WTC11 (cell line): ENCODE results near the gene FZD1. TPM values are rescaled to one million over a fixed set of nuclear protein-coding genes. Genes with fewer than 3 reads are reported as not detected.

Experiments
- ATAC-seq: fragments of 200-7000 bp; cut with Tn5 transposase; 2 replicates; pipeline ENCODE4 v1.10.0; 2021; ENCODE audit warnings: mild to moderate bottlenecking, moderate library complexity
- Bru-seq: library from RNA; stranded (reverse); fragments of 400-500 nt; gene quantifications from one replicate; lab custom pipeline; 2021; lab: Mats Ljungman, UMichigan
- CTCF ChIA-PET: fragments of 300-600 bp; sonication (Branson Sonifier 250); formaldehyde crosslinking; loops from one replicate; lab custom pipeline; 2021; ENCODE audit warnings: antibody characterized with exemption; lab: Charles Lee
- POLR2A ChIA-PET: fragments of 350-600 bp; sonication (Branson Sonifier 250); formaldehyde crosslinking; loops from one replicate; lab custom pipeline; 2021; ENCODE audit warnings: antibody characterized with exemption; lab: Charles Lee
- DNase-seq: peaks from one replicate; pipeline ENCODE4 v3.0.0; 2021; ENCODE audit warnings: low spot score
- H3K27ac Mint-ChIP-seq: 2 replicates; pipeline ENCODE4 v1.8.0; 2021; ENCODE audit warnings: mixed read lengths
- H3K27me3 Mint-ChIP-seq: 2 replicates; pipeline ENCODE4 v1.8.0; 2021; ENCODE audit warnings: low read depth, mild to moderate bottlenecking, moderate library complexity, mixed read lengths
- H3K36me3 Mint-ChIP-seq: 2 replicates; pipeline ENCODE4 v1.8.0; 2021; ENCODE audit warnings: mixed read lengths
- H3K4me1 Mint-ChIP-seq: 2 replicates; pipeline ENCODE4 v1.8.0; 2022; ENCODE audit warnings: mixed read lengths
- H3K4me3 Mint-ChIP-seq: 2 replicates; pipeline ENCODE4 v1.8.0; 2021; ENCODE audit warnings: mild to moderate bottlenecking, moderate library complexity, mixed read lengths
- H3K9me3 Mint-ChIP-seq: 2 replicates; pipeline ENCODE4 v1.8.0; 2021; ENCODE audit warnings: mixed read lengths
- ATF1 ChIP-seq: sonication (generic); formaldehyde crosslinking; IDR thresholded peaks from 2 replicates; pipeline ENCODE4 v1.8.1; 2023; ENCODE audit warnings: mild to moderate bottlenecking, moderate library complexity, missing genetic modification reagents
- CREB1 ChIP-seq: sonication (generic); formaldehyde crosslinking; IDR thresholded peaks from 2 replicates; pipeline ENCODE4 v1.8.0; 2023; ENCODE audit warnings: mild to moderate bottlenecking, missing genetic modification reagents
- CREM ChIP-seq: sonication (generic); formaldehyde crosslinking; IDR thresholded peaks from 2 replicates; pipeline ENCODE4 v1.8.1; 2022; ENCODE audit warnings: mild to moderate bottlenecking, missing genetic modification reagents, moderate library complexity
- ETV6 ChIP-seq: sonication (generic); formaldehyde crosslinking; IDR thresholded peaks from 2 replicates; pipeline ENCODE4 v1.8.1; 2022; ENCODE audit warnings: mild to moderate bottlenecking, missing genetic modification reagents
- FOXP1 ChIP-seq: sonication (generic); formaldehyde crosslinking; IDR thresholded peaks from 2 replicates; pipeline ENCODE4 v1.8.0; 2022; ENCODE audit warnings: missing genetic modification reagents, mild to moderate bottlenecking, moderate library complexity, borderline replicate concordance
- GTF2I ChIP-seq: fragments of 250-450 bp; sonication (Bioruptor Pico); conservative IDR thresholded peaks from 2 replicates; pipeline ENCODE4 v1.4.0; 2021; ENCODE audit warnings: mild to moderate bottlenecking
- JUN ChIP-seq: sonication (generic); formaldehyde crosslinking; IDR thresholded peaks from 2 replicates; pipeline ENCODE4 v1.8.0; 2023; ENCODE audit warnings: mild to moderate bottlenecking, missing genetic modification reagents
- KAT7 ChIP-seq: sonication (generic); formaldehyde crosslinking; IDR thresholded peaks from 2 replicates; pipeline ENCODE4 v1.8.1; 2023; ENCODE audit warnings: missing genetic modification reagents, mild to moderate bottlenecking, borderline replicate concordance
- MXD4 ChIP-seq: fragments of 250-450 bp; sonication (Bioruptor Pico); IDR thresholded peaks from 2 replicates; pipeline ENCODE4 v1.8.0; 2021; ENCODE audit warnings: mild to moderate bottlenecking, moderate library complexity, borderline replicate concordance
- NFE2L1 ChIP-seq: sonication (generic); formaldehyde crosslinking; IDR thresholded peaks from 2 replicates; pipeline ENCODE4 v1.8.1; 2023; ENCODE audit warnings: missing genetic modification reagents
- NR3C1 ChIP-seq: sonication (generic); formaldehyde crosslinking; conservative IDR thresholded peaks from 2 replicates; pipeline ENCODE4 v1.8.1; 2023; ENCODE audit warnings: low read depth, mild to moderate bottlenecking, missing genetic modification reagents
- SP1 ChIP-seq: sonication (generic); formaldehyde crosslinking; conservative IDR thresholded peaks from 2 replicates; pipeline ENCODE4 v1.8.1; 2022; ENCODE audit warnings: missing genetic modification reagents
- TP53 ChIP-seq: sonication (generic); formaldehyde crosslinking; IDR thresholded peaks from 2 replicates; pipeline ENCODE4 v1.8.1; 2023; ENCODE audit warnings: mild to moderate bottlenecking, missing genetic modification reagents
- ZNF138 ChIP-seq: sonication (generic); formaldehyde crosslinking; conservative IDR thresholded peaks from 2 replicates; pipeline ENCODE4 v1.8.1; 2022; ENCODE audit warnings: mild to moderate bottlenecking, moderate library complexity, missing genetic modification reagents
- long read RNA-seq, 3 experiments: library from RNA in 1 of 3; library from capped mRNA in 1 of 3; library from polyadenylated mRNA in 1 of 3; unstranded in 2 of 3; stranded (forward) in 1 of 3; transcript quantifications; one replicate each; pipeline ENCODE4 v2.0.0, GENCODE V29; 2021
- total RNA-seq: library from RNA; stranded (reverse); gene quantifications from 3 replicates; pipeline ENCODE4 v1.2.3, GENCODE V29; 2021
- TF ChIP-seq, protein P1 (sequence below): sonication (generic); formaldehyde crosslinking; IDR thresholded peaks from 2 replicates; pipeline ENCODE4 v1.8.0; 2022; ENCODE audit warnings: mild to moderate bottlenecking, missing genetic modification reagents
- TF ChIP-seq, protein P2 (sequence below): fragments of 250-450 bp; sonication (Bioruptor Pico); IDR thresholded peaks from 2 replicates; pipeline ENCODE4 v1.9.0; 2021; ENCODE audit warnings: mild to moderate bottlenecking
- TF ChIP-seq, protein P3 (sequence below): sonication (generic); formaldehyde crosslinking; IDR thresholded peaks from 2 replicates; pipeline ENCODE4 v1.8.1; 2022; ENCODE audit warnings: mild to moderate bottlenecking, moderate library complexity, missing genetic modification reagents
- TF ChIP-seq, protein P4 (sequence below): sonication (generic); formaldehyde crosslinking; IDR thresholded peaks from 2 replicates; pipeline ENCODE4 v1.8.0; 2022; ENCODE audit warnings: missing genetic modification reagents
- TF ChIP-seq, protein P5 (sequence below): sonication (generic); formaldehyde crosslinking; IDR thresholded peaks from 2 replicates; pipeline ENCODE4 v1.8.0; 2023; ENCODE audit warnings: missing genetic modification reagents, mild to moderate bottlenecking, borderline replicate concordance
- TF ChIP-seq, protein P6 (sequence below): fragments of 250-450 bp; sonication (Bioruptor Pico); IDR thresholded peaks from 2 replicates; pipeline ENCODE4 v1.8.0; 2021; ENCODE audit warnings: mild to moderate bottlenecking

The FZD1 gene
- total RNA-seq (2.0 TPM in 3 replicates), Bru-seq, nascent RNA (percentile 51 among the genes with signal in this experiment)
- long read RNA-seq, experiment 1, full-length matches to known transcripts = 24 of 24 reads
- long read RNA-seq, experiment 1, partial matches to known transcripts = 0 of 24 reads
- long read RNA-seq, experiment 1, other reads (novel, unspliced or antisense) = 0 of 24 reads
- long read RNA-seq, experiment 2 = 0 reads
- long read RNA-seq, experiment 3 = 0 reads

DNA sequence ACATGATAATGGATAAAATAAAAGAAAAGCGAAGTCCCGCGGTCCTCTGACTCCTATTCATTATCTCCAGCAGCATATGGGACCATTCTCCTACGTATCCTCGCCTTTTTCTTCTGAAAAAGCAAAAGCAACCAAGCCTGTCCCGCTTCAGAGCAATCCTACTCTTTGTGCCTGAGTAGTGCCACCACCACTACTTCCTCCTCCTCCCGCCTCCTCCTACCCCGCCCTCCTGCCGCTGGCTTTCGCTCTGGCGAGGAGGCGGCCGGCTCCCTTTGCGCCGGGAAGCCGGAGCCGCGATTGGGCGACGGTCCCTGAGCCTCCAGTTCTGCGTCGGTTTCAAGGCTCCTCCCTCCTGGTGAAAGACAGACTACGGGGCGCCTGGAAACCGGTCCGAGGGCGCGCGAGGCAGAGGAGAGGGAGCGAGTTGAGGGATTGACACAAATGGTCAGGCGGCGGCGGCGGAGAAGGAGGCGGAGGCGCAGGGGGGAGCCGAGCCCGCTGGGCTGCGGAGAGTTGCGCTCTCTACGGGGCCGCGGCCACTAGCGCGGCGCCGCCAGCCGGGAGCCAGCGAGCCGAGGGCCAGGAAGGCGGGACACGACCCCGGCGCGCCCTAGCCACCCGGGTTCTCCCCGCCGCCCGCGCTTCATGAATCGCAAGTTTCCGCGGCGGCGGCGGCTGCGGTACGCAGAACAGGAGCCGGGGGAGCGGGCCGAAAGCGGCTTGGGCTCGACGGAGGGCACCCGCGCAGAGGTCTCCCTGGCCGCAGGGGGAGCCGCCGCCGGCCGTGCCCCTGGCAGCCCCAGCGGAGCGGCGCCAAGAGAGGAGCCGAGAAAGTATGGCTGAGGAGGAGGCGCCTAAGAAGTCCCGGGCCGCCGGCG lies at the start of gene FZD1:
TSS of gene FZD1 (plus strand) at position 388 of the 878 bp plus-strand sequence. CDS start at position 836, 448 bp downstream.
- ATAC-seq (peak; percentile 88), DNase-seq (peak; percentile 95)
- ChIA-PET CTCF (no interaction called here), POLR2A (no interaction called here)
- Mint-ChIP-seq H3K9me3 (no peaks in the 10 kb centered on the region), H3K36me3 (no peaks in the 10 kb centered on the region; the same call in 1 of the 2 replicates), H3K27me3 (peaks cover 91% of the 10 kb centered on the region), H3K4me3 (peak within 1 kb of the TSS; percentile 84), H3K4me1 (peaks cover 31% of the 10 kb centered on the region), H3K27ac (no peak within 1 kb of the TSS)
- TF ChIP-seq NFE2L1 (CRISPR knock-in tag) (peak; percentile 76; the same call in 1 of the 2 replicates), TP53 (no peak), KAT7 (peak; percentile 29; the same call in 1 of the 2 replicates), GTF2I (CRISPR knock-in tag) (peak; percentile 92), JUN (CRISPR knock-in tag) (no peak), ATF1 (CRISPR knock-in tag) (no peak), ETV6 (CRISPR knock-in tag) (peak; percentile 92), SP1 (CRISPR knock-in tag) (peak; percentile 89), CREB1 (CRISPR knock-in tag) (no peak), MXD4 (CRISPR knock-in tag) (no peak), FOXP1 (peak; percentile 83; the same call in 1 of the 2 replicates), CREM (peak; percentile 67; the same call in 1 of the 2 replicates), ZNF138 (CRISPR knock-in tag) (no peak), NR3C1 (CRISPR knock-in tag) (no peak)
- TF ChIP-seq, protein P1, sequence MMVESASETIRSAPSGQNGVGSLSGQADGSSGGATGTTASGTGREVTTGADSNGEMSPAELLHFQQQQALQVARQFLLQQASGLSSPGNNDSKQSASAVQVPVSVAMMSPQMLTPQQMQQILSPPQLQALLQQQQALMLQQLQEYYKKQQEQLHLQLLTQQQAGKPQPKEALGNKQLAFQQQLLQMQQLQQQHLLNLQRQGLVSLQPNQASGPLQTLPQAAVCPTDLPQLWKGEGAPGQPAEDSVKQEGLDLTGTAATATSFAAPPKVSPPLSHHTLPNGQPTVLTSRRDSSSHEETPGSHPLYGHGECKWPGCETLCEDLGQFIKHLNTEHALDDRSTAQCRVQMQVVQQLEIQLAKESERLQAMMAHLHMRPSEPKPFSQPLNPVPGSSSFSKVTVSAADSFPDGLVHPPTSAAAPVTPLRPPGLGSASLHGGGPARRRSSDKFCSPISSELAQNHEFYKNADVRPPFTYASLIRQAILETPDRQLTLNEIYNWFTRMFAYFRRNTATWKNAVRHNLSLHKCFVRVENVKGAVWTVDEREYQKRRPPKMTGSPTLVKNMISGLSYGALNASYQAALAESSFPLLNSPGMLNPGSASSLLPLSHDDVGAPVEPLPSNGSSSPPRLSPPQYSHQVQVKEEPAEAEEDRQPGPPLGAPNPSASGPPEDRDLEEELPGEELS = peak; percentile 79; the same call in 1 of the 2 replicates
- TF ChIP-seq, protein P2, sequence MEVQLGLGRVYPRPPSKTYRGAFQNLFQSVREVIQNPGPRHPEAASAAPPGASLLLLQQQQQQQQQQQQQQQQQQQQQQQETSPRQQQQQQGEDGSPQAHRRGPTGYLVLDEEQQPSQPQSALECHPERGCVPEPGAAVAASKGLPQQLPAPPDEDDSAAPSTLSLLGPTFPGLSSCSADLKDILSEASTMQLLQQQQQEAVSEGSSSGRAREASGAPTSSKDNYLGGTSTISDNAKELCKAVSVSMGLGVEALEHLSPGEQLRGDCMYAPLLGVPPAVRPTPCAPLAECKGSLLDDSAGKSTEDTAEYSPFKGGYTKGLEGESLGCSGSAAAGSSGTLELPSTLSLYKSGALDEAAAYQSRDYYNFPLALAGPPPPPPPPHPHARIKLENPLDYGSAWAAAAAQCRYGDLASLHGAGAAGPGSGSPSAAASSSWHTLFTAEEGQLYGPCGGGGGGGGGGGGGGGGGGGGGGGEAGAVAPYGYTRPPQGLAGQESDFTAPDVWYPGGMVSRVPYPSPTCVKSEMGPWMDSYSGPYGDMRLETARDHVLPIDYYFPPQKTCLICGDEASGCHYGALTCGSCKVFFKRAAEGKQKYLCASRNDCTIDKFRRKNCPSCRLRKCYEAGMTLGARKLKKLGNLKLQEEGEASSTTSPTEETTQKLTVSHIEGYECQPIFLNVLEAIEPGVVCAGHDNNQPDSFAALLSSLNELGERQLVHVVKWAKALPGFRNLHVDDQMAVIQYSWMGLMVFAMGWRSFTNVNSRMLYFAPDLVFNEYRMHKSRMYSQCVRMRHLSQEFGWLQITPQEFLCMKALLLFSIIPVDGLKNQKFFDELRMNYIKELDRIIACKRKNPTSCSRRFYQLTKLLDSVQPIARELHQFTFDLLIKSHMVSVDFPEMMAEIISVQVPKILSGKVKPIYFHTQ = no peak
- TF ChIP-seq, protein P3, sequence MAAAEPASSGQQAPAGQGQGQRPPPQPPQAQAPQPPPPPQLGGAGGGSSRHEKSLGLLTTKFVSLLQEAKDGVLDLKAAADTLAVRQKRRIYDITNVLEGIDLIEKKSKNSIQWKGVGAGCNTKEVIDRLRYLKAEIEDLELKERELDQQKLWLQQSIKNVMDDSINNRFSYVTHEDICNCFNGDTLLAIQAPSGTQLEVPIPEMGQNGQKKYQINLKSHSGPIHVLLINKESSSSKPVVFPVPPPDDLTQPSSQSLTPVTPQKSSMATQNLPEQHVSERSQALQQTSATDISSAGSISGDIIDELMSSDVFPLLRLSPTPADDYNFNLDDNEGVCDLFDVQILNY = peak; percentile 63; the same call in 1 of the 2 replicates
- TF ChIP-seq, protein P4, sequence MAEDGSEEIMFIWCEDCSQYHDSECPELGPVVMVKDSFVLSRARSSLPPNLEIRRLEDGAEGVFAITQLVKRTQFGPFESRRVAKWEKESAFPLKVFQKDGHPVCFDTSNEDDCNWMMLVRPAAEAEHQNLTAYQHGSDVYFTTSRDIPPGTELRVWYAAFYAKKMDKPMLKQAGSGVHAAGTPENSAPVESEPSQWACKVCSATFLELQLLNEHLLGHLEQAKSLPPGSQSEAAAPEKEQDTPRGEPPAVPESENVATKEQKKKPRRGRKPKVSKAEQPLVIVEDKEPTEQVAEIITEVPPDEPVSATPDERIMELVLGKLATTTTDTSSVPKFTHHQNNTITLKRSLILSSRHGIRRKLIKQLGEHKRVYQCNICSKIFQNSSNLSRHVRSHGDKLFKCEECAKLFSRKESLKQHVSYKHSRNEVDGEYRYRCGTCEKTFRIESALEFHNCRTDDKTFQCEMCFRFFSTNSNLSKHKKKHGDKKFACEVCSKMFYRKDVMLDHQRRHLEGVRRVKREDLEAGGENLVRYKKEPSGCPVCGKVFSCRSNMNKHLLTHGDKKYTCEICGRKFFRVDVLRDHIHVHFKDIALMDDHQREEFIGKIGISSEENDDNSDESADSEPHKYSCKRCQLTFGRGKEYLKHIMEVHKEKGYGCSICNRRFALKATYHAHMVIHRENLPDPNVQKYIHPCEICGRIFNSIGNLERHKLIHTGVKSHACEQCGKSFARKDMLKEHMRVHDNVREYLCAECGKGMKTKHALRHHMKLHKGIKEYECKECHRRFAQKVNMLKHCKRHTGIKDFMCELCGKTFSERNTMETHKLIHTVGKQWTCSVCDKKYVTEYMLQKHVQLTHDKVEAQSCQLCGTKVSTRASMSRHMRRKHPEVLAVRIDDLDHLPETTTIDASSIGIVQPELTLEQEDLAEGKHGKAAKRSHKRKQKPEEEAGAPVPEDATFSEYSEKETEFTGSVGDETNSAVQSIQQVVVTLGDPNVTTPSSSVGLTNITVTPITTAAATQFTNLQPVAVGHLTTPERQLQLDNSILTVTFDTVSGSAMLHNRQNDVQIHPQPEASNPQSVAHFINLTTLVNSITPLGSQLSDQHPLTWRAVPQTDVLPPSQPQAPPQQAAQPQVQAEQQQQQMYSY (CRISPR knock-in tag) = 0 out of 2 replicates have a peak, but pooled peaks have one; percentile 21
- TF ChIP-seq, protein P5, sequence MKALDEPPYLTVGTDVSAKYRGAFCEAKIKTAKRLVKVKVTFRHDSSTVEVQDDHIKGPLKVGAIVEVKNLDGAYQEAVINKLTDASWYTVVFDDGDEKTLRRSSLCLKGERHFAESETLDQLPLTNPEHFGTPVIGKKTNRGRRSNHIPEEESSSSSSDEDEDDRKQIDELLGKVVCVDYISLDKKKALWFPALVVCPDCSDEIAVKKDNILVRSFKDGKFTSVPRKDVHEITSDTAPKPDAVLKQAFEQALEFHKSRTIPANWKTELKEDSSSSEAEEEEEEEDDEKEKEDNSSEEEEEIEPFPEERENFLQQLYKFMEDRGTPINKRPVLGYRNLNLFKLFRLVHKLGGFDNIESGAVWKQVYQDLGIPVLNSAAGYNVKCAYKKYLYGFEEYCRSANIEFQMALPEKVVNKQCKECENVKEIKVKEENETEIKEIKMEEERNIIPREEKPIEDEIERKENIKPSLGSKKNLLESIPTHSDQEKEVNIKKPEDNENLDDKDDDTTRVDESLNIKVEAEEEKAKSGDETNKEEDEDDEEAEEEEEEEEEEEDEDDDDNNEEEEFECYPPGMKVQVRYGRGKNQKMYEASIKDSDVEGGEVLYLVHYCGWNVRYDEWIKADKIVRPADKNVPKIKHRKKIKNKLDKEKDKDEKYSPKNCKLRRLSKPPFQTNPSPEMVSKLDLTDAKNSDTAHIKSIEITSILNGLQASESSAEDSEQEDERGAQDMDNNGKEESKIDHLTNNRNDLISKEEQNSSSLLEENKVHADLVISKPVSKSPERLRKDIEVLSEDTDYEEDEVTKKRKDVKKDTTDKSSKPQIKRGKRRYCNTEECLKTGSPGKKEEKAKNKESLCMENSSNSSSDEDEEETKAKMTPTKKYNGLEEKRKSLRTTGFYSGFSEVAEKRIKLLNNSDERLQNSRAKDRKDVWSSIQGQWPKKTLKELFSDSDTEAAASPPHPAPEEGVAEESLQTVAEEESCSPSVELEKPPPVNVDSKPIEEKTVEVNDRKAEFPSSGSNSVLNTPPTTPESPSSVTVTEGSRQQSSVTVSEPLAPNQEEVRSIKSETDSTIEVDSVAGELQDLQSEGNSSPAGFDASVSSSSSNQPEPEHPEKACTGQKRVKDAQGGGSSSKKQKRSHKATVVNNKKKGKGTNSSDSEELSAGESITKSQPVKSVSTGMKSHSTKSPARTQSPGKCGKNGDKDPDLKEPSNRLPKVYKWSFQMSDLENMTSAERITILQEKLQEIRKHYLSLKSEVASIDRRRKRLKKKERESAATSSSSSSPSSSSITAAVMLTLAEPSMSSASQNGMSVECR (CRISPR knock-in tag) = peak; percentile 39; the same call in 1 of the 2 replicates
- TF ChIP-seq, protein P6, sequence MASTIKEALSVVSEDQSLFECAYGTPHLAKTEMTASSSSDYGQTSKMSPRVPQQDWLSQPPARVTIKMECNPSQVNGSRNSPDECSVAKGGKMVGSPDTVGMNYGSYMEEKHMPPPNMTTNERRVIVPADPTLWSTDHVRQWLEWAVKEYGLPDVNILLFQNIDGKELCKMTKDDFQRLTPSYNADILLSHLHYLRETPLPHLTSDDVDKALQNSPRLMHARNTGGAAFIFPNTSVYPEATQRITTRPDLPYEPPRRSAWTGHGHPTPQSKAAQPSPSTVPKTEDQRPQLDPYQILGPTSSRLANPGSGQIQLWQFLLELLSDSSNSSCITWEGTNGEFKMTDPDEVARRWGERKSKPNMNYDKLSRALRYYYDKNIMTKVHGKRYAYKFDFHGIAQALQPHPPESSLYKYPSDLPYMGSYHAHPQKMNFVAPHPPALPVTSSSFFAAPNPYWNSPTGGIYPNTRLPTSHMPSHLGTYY = no peak
